Fibroblast of lung (primary cell): ENCODE results near the gene STXBP4. TPM values are rescaled to one million over a fixed set of nuclear protein-coding genes. Genes with fewer than 3 reads are reported as not detected.
A peak's percentile ranks its signal among the peaks of the same experiment; 100 is the strongest.

Source experiments
- DNase-seq, 2 donors: peaks; one replicate each; pipeline versions ENCODE4 v3.0.0 to v3.0.0-alpha.2; 2010; ENCODE audit warnings: low read depth in 2 of 2
- H2AFZ ChIP-seq: 2 replicates; pipeline ENCODE4 v1.5.1; 2012; ENCODE audit warnings: low read length, control low read depth, inconsistent platforms
- H3K27ac ChIP-seq: 2 replicates; pipeline ENCODE4 v1.5.1; 2011; ENCODE audit warnings: low read length, control low read depth; ENCODE audit not compliant: insufficient read depth
- H3K27me3 ChIP-seq: 2 replicates; pipeline ENCODE4 v1.5.1; 2011; ENCODE audit warnings: mild to moderate bottlenecking, low read length; ENCODE audit not compliant: control insufficient read depth, insufficient read depth
- H3K36me3 ChIP-seq: 2 replicates; pipeline ENCODE4 v1.5.1; 2011; ENCODE audit warnings: low read length; ENCODE audit not compliant: control insufficient read depth, insufficient read depth
- H3K4me1 ChIP-seq: 2 replicates; pipeline ENCODE4 v1.5.1; 2011; ENCODE audit warnings: low read length; ENCODE audit not compliant: control insufficient read depth, insufficient read depth; ENCODE audit errors: extremely low read depth
- H3K4me2 ChIP-seq: 2 replicates; pipeline ENCODE4 v1.5.1; 2011; ENCODE audit warnings: low read length, control low read depth; ENCODE audit not compliant: insufficient read depth; ENCODE audit errors: extremely low read depth
- H3K4me3 ChIP-seq, 4 experiments: fragments of 200-600 bp in 1 of 4; sonication (generic) in 1 of 4; replicated peaks in 1 of 4; 2 replicates each; pipeline ENCODE4 v1.5.1; 2011 to 2016; ENCODE audit warnings: low read length in 4 of 4, low read depth in 3 of 4, mild to moderate bottlenecking in 3 of 4, control low read depth in 2 of 4, inconsistent platforms in 1 of 4, mixed read lengths in 1 of 4; ENCODE audit not compliant: insufficient read depth in 1 of 4; ENCODE audit errors: control extremely low read depth in 1 of 4
- H3K79me2 ChIP-seq: 2 replicates; pipeline ENCODE4 v1.5.1; 2012; ENCODE audit warnings: mild to moderate bottlenecking, low read length, inconsistent platforms; ENCODE audit not compliant: control insufficient read depth, insufficient read depth
- H3K9ac ChIP-seq: 2 replicates; pipeline ENCODE4 v1.5.1; 2011; ENCODE audit warnings: mild to moderate bottlenecking, low read length, control low read depth; ENCODE audit not compliant: insufficient read depth
- H3K9me3 ChIP-seq: 2 replicates; pipeline ENCODE4 v1.5.1; 2012; ENCODE audit warnings: low read depth, low read length; ENCODE audit not compliant: control insufficient read depth, insufficient read depth
- H4K20me1 ChIP-seq: 2 replicates; pipeline ENCODE4 v1.5.1; 2011; ENCODE audit warnings: low read length; ENCODE audit not compliant: control insufficient read depth, insufficient read depth; ENCODE audit errors: extremely low read depth
- EZH2 ChIP-seq: IDR thresholded peaks from 2 replicates; pipeline ENCODE4 v1.5.1; 2012; ENCODE audit warnings: low read length, control low read depth, mild to moderate bottlenecking; ENCODE audit errors: missing control alignments
- polyA plus RNA-seq, 2 donors: library from polyadenylated mRNA; depleted of rRNA in 1 of 2; stranded (reverse) in 1 of 2; unstranded in 1 of 2; fragments of >200 nt; gene quantifications; 2 replicates each; pipeline ENCODE4 v1.2.1, GENCODE V29; 2011 to 2012; ENCODE audit warnings: missing spikeins in 1 of 2
- total RNA-seq: library from RNA; depleted of rRNA; stranded (reverse); fragments of >200 nt; gene quantifications from 2 replicates; pipeline ENCODE4 v1.2.1, GENCODE V29; 2014
- TF ChIP-seq, protein P1 (sequence below), 2 donors: IDR thresholded peaks in 1 of 2; conservative IDR thresholded peaks in 1 of 2; 1 replicate in 1 of 2; 2 replicates in 1 of 2; pipeline ENCODE4 v1.5.1; 2011 to 2012; ENCODE audit warnings: low read length in 2 of 2, control low read depth in 1 of 2, inconsistent platforms in 1 of 2, low read depth in 1 of 2, mild to moderate bottlenecking in 1 of 2

STXBP4 gene
- total and polyA plus RNA-seq, 2 donors (not counting 1 experiment from before 2014, with no cell fraction given) = 5.6 to 9.8 TPM

DNA sequence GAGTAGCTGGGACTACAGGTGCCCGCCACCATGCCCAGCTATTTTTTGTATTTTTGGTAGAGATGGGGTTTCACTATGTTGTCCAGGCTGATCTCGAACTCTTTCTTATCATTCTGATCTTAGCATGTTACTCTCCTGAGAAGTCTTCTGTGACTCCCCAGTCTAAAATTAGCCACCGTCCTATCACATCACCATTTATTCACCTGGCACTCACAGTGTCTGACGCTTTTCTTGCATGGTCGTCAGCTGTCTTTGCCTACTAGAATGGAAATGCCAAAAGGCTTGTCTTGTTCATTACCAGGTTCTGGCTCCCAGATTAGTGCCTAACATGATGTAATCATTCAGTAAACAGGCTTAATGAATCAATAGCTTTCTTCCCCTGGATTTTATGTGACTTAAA, 44.2 kb upstream of the STXBP4 start:
- DNase-seq = no peak
- H4K20me1 ChIP-seq = no peaks in the 10 kb centered on the region
- no peak overlapping the region for H3K4me2 ChIP-seq
- no peaks in the 10 kb centered on the region for H3K9me3 ChIP-seq
- H3K79me2 ChIP-seq = no peaks in the 10 kb centered on the region
- no peak for TF ChIP-seq EZH2
- TF ChIP-seq, protein P1, sequence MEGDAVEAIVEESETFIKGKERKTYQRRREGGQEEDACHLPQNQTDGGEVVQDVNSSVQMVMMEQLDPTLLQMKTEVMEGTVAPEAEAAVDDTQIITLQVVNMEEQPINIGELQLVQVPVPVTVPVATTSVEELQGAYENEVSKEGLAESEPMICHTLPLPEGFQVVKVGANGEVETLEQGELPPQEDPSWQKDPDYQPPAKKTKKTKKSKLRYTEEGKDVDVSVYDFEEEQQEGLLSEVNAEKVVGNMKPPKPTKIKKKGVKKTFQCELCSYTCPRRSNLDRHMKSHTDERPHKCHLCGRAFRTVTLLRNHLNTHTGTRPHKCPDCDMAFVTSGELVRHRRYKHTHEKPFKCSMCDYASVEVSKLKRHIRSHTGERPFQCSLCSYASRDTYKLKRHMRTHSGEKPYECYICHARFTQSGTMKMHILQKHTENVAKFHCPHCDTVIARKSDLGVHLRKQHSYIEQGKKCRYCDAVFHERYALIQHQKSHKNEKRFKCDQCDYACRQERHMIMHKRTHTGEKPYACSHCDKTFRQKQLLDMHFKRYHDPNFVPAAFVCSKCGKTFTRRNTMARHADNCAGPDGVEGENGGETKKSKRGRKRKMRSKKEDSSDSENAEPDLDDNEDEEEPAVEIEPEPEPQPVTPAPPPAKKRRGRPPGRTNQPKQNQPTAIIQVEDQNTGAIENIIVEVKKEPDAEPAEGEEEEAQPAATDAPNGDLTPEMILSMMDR (conservative IDR thresholded peaks at IDR 0.05 in 1 of 2, IDR thresholded peaks at IDR 0.05 in 1 of 2; ENCODE audit: low read depth in 1 of 2, low read length in 2 of 2) = no peak
- no peak overlapping the region for H3K9ac ChIP-seq
- H3K4me1 ChIP-seq = no peaks in the 10 kb centered on the region
- H3K4me3 ChIP-seq = no peak overlapping the region
- H3K36me3 ChIP-seq = no peaks in the 10 kb centered on the region
- no peak overlapping the region for H2AFZ ChIP-seq
- H3K27ac ChIP-seq = no peak overlapping the region
- H3K27me3 ChIP-seq = no peaks in the 10 kb centered on the region

DNA sequence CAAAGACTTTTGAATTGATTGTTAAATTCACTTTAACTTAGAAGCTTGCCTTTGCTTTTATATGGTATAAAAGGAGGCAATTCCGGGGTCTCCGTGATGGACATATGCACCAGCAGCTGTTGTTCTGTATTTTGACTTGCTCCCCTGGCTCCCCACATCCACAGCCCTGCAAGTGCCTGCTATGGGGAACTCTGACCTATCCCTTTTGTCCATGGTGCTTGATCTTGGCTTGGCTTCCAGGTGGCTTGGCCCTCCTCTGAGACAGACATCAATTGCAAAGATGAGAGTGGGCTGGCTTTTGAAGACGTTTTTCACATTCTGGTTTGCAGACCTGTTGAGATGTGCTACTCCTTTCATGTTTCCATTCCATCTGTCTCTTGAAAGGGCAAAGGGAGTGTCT, 41.0 kb upstream of the STXBP4 start:
- Histone ChIP-seq H3K4me1 (no peaks in the 10 kb centered on the region), H3K9ac (no peak overlapping the region), H3K27me3 (no peaks in the 10 kb centered on the region), H3K27ac (no peak overlapping the region), H3K4me3 (no peak overlapping the region), H3K79me2 (no peaks in the 10 kb centered on the region), H3K36me3 (no peaks in the 10 kb centered on the region), H3K4me2 (no peak overlapping the region), H3K9me3 (no peaks in the 10 kb centered on the region), H2AFZ (no peak overlapping the region), H4K20me1 (no peaks in the 10 kb centered on the region)
- TF ChIP-seq EZH2 = no peak
- TF ChIP-seq, protein P1 (conservative IDR thresholded peaks at IDR 0.05 in 1 of 2, IDR thresholded peaks at IDR 0.05 in 1 of 2; ENCODE audit: low read depth in 1 of 2, low read length in 2 of 2) = no peak
- no peak for DNase-seq

DNA sequence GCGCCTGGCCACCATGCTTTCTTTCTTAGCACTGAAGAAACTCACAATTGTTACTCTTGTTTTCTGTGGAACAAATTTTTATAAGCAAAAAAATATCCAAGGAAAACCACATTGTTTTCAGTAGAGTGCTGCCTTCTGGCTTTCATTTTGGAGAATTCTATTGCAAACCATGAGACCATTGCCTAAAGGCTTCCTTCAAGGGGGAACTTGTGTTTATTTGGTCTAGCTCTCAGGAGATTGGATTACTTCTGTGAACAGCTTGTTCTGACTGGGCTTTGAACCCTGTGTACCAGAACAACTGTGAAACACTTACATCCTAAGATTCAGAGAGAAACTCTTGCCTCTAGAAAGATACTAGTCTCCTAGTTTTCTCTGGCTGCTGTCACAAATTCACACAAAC, 35.9 kb upstream of the STXBP4 start:
- no peak overlapping the region for H2AFZ ChIP-seq
- no peaks in the 10 kb centered on the region for H3K79me2 ChIP-seq
- no peaks in the 10 kb centered on the region for H4K20me1 ChIP-seq
- peak in 1 of 2 donors; percentile 45 for DNase-seq
- no peak overlapping the region for H3K4me2 ChIP-seq
- H3K9ac ChIP-seq = no peak overlapping the region
- no peaks in the 10 kb centered on the region for H3K4me1 ChIP-seq
- no peak overlapping the region for H3K4me3 ChIP-seq
- H3K9me3 ChIP-seq = no peaks in the 10 kb centered on the region
- H3K27me3 ChIP-seq = no peaks in the 10 kb centered on the region
- H3K27ac ChIP-seq = no peak overlapping the region
- H3K36me3 ChIP-seq = no peaks in the 10 kb centered on the region
- TF ChIP-seq, protein P1 (conservative IDR thresholded peaks at IDR 0.05 in 1 of 2, IDR thresholded peaks at IDR 0.05 in 1 of 2; ENCODE audit: low read depth in 1 of 2, low read length in 2 of 2) = no peak
- no peak for TF ChIP-seq EZH2
